A549 (cell line): Measurements from ENCODE around the gene AMOT.

ENCODE experiments used
- BCL3 ChIP-seq: fragments of >200 bp; sonication (Bioruptor Twin); formaldehyde crosslinking; IDR thresholded peaks from 3 replicates; pipeline ENCODE4 v1.6.1; 2016
- CTCF ChIP-seq: fragments of >200 bp; sonication (Bioruptor Twin); formaldehyde crosslinking; IDR thresholded peaks from 3 replicates; pipeline ENCODE4 v1.5.1; 2016
- HDAC2 ChIP-seq: fragments of 200-600 bp; sonication (generic); IDR thresholded peaks from 2 replicates; pipeline ENCODE4 v1.6.1; 2016

- TF ChIP-seq CTCF: no peak
- no peak for TF ChIP-seq BCL3
- no peak for TF ChIP-seq HDAC2
These were observed 102.1 kb downstream of the AMOT start for GRCh38 chrX:112738347-112739033.
